Activated CD4-positive, CD25-positive, alpha-beta regulatory T cell treated with anti-CD3 and anti-CD28 coated beads, Interleukin-2, amount 50 U/mL, for 16 hours (primary cell): Measurements from ENCODE around the gene RFTN2.

Source experiments
- DNase-seq: peaks from one replicate; pipeline ENCODE4 v3.0.0-alpha.2; 2020; ENCODE audit warnings: low read depth, low spot score

Gene RFTN2

GRCh38 chr2:197548582-197548981 is 126.8 kb downstream of the RFTN2 start:
- DNase-seq, result no peak

GRCh38 chr2:197547163-197547900 is 128.1 kb downstream of the RFTN2 start:
- DNase-seq, result no peak

- DNase-seq, result no peak
Observed at GRCh38 chr2:197543206-197543605, 132.2 kb downstream of the RFTN2 start.

GRCh38 chr2:197539734-197540133 is 135.7 kb downstream of the RFTN2 start:
- no peak for DNase-seq

- no peak for DNase-seq
Observed at GRCh38 chr2:197538412-197538811, 137.0 kb downstream of the RFTN2 start.
